Gastrocnemius medialis (tissue), 4 donors: ENCODE data around the gene NACA2. TPM values are rescaled to one million over a fixed set of nuclear protein-coding genes. Genes with fewer than 3 reads are reported as not detected.

Source experiments
- ATAC-seq, 2 donors: fragments of 150-250 bp; one replicate each; pipeline ENCODE4 v1.9.1; 2016
- DNase-seq, 2 donors: peaks; one replicate each; pipeline ENCODE4 v3.0.0-alpha.2; 2019
- H3K27ac ChIP-seq, 4 donors: fragments of 200-600 bp; sonication (generic); 1 replicate in 1 of 4; 2 replicates in 3 of 4; pipeline ENCODE4 v1.5.1; 2016 to 2018; ENCODE audit warnings: mild to moderate bottlenecking in 2 of 4, moderate library complexity in 1 of 4
- H3K27me3 ChIP-seq, 3 donors: fragments of 200-600 bp; sonication (generic) in 2 of 3; 1 replicate in 1 of 3; 2 replicates in 2 of 3; pipeline versions ENCODE4 v1.5.1 to v1.6.0; 2016 to 2019; ENCODE audit warnings: mild to moderate bottlenecking in 1 of 3, moderate library complexity in 1 of 3
- H3K36me3 ChIP-seq, 2 donors: fragments of 200-600 bp; sonication (generic) in 1 of 2; one replicate each; pipeline ENCODE4 v1.5.1; 2017 to 2018
- H3K4me1 ChIP-seq, 2 donors: fragments of 200-600 bp; sonication (generic) in 1 of 2; one replicate each; pipeline ENCODE4 v1.5.1; 2016 to 2017; ENCODE audit warnings: mild to moderate bottlenecking in 2 of 2
- H3K4me3 ChIP-seq, 4 donors: fragments of 200-600 bp; sonication (generic) in 3 of 4; 1 replicate in 1 of 4; 2 replicates in 3 of 4; pipeline ENCODE4 v1.5.1; 2016 to 2019; ENCODE audit warnings: mild to moderate bottlenecking in 2 of 4
- H3K9me3 ChIP-seq, 3 donors: fragments of 200-600 bp; sonication (generic) in 2 of 3; 1 replicate in 1 of 3; 2 replicates in 2 of 3; pipeline ENCODE4 v1.5.1; 2016 to 2019
- POLR2A ChIP-seq, 2 donors: fragments of 450-650 bp; IDR thresholded peaks; one replicate each; pipeline ENCODE4 v1.6.1; 2017; ENCODE audit warnings: antibody characterized with exemption in 2 of 2, mild to moderate bottlenecking in 2 of 2, moderate library complexity in 2 of 2
- in situ Hi-C, 4 donors: fragments of 200-750 bp; cut with MboI; loops; one replicate each; pipeline versions ENCODE4 v1.15.0 to v1.8.0; 2017; ENCODE audit warnings: low sequenced_read_pairs in 4 of 4
- intact Hi-C: fragments of 100-400 bp; cut with DNase I; formaldehyde crosslinking; loops from one replicate; pipeline ENCODE4 v1.15.1; 2023; ENCODE audit warnings: low total_unique reads
- total RNA-seq, 4 donors: library from RNA; depleted of rRNA; stranded (reverse); fragments of >200 nt; gene quantifications; one replicate each; pipeline versions ENCODE4 v1.1.0 to v1.2.3, GENCODE V29; 2016
- TF ChIP-seq, protein P1 (sequence below), 5 experiments: fragments of 450-650 bp in 3 of 5; fragments of 200-600 bp in 2 of 5; sonication (generic) in 2 of 5; IDR thresholded peaks in 4 of 5; conservative IDR thresholded peaks in 1 of 5; 1 replicate in 4 of 5; 2 replicates in 1 of 5; pipeline ENCODE4 v1.5.1; 2016 to 2019; ENCODE audit warnings: antibody characterized with exemption in 5 of 5, mild to moderate bottlenecking in 3 of 5, moderate library complexity in 3 of 5

Gene NACA2
- total RNA-seq, 4 donors from 2014 or later: not detected

DNA sequence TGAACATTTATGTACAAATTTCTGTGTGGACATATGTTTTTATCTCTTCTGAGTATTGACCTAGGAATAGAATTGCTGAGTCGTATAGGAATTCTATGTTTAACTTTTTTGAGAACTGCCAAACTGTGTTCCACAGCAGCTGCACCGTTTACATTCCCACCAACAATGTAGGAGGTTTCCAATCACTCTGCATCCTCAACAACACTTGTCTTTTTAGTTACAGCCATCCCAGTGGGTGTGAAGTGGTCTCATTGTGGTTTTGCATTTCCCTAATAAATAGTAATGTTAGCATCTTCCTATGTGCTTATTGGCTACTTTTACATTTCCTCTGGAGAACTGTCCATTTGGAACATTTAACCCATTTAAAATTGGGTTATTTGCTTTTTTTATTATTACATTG is 36.6 kb upstream of the NACA2 start:
- intact Hi-C loops (no loop called here), in situ Hi-C loops (no loop called here)
- Histone ChIP-seq H3K4me1 (no peaks in the 10 kb centered on the region), H3K27ac (no peak overlapping the region), H3K9me3 (no peaks in the 10 kb centered on the region), H3K4me3 (no peak overlapping the region), H3K36me3 (no peaks in the 10 kb centered on the region), H3K27me3 (no peaks in the 10 kb centered on the region)
- ATAC-seq (no peak), DNase-seq (no peak)
- TF ChIP-seq, protein P1, sequence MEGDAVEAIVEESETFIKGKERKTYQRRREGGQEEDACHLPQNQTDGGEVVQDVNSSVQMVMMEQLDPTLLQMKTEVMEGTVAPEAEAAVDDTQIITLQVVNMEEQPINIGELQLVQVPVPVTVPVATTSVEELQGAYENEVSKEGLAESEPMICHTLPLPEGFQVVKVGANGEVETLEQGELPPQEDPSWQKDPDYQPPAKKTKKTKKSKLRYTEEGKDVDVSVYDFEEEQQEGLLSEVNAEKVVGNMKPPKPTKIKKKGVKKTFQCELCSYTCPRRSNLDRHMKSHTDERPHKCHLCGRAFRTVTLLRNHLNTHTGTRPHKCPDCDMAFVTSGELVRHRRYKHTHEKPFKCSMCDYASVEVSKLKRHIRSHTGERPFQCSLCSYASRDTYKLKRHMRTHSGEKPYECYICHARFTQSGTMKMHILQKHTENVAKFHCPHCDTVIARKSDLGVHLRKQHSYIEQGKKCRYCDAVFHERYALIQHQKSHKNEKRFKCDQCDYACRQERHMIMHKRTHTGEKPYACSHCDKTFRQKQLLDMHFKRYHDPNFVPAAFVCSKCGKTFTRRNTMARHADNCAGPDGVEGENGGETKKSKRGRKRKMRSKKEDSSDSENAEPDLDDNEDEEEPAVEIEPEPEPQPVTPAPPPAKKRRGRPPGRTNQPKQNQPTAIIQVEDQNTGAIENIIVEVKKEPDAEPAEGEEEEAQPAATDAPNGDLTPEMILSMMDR (IDR thresholded peaks at IDR 0.05 in 4 of 5, conservative IDR thresholded peaks at IDR 0.05 in 1 of 5): no peak
- no peak for TF ChIP-seq POLR2A (IDR thresholded peaks at IDR 0.05)

DNA sequence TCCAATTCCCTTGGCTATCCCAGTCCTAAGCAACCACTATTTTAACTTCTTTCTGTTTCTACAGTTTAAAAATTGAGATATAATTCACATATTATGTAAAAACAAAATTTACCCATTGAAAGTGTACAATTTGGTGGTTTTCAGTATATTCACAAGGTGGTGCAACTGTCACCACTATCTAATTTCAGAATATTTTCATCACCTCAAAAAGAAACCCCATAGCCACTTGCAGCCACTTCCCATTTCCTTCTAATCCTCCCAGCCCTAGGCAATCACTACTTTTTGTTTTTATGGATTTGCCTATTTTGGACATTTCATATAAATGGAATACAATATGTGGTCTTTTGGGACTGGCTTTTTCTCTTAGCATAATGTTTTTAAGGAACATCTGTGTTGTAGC is 36.1 kb upstream of the NACA2 start:
- no peak overlapping the region for H3K27ac ChIP-seq
- no peak overlapping the region for H3K4me3 ChIP-seq
- H3K9me3 ChIP-seq: no peaks in the 10 kb centered on the region
- intact Hi-C loops: no loop called here
- H3K27me3 ChIP-seq: no peaks in the 10 kb centered on the region
- in situ Hi-C loops: no loop called here
- no peaks in the 10 kb centered on the region for H3K4me1 ChIP-seq
- ATAC-seq (no peak), DNase-seq (no peak)
- TF ChIP-seq POLR2A (IDR thresholded peaks at IDR 0.05): no peak
- TF ChIP-seq, protein P1 (IDR thresholded peaks at IDR 0.05 in 4 of 5, conservative IDR thresholded peaks at IDR 0.05 in 1 of 5): no peak
- H3K36me3 ChIP-seq: no peaks in the 10 kb centered on the region

DNA sequence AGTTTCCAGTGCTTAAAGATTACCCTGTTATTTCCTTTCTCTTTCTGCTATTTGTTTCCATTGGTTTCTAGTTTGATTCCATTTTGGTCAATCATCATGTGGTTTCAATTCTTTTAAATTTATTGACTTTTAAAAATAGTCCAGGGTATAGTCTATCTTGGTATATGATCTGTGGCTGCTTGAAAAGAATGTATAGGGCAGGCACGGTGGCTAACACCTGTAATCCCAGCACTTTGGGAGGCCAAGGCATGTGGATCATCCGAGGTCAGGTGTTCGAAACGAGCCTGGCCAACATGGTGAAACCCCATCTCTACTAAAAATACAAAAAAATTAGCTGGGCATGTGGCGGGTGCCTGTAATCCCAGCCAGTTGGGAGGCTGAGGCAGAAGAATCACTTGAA is 34.5 kb upstream of the NACA2 start:
- intact Hi-C loops (no loop called here), in situ Hi-C loops (no loop called here)
- no peak overlapping the region for H3K4me3 ChIP-seq
- TF ChIP-seq POLR2A (IDR thresholded peaks at IDR 0.05): no peak
- TF ChIP-seq, protein P1 (IDR thresholded peaks at IDR 0.05 in 4 of 5, conservative IDR thresholded peaks at IDR 0.05 in 1 of 5): no peak
- DNase-seq: no peak
- no peaks in the 10 kb centered on the region for H3K27me3 ChIP-seq
- H3K36me3 ChIP-seq: no peaks in the 10 kb centered on the region
- no peak overlapping the region for H3K27ac ChIP-seq
- no peak for ATAC-seq
- no peaks in the 10 kb centered on the region for H3K4me1 ChIP-seq
- H3K9me3 ChIP-seq: no peaks in the 10 kb centered on the region

DNA sequence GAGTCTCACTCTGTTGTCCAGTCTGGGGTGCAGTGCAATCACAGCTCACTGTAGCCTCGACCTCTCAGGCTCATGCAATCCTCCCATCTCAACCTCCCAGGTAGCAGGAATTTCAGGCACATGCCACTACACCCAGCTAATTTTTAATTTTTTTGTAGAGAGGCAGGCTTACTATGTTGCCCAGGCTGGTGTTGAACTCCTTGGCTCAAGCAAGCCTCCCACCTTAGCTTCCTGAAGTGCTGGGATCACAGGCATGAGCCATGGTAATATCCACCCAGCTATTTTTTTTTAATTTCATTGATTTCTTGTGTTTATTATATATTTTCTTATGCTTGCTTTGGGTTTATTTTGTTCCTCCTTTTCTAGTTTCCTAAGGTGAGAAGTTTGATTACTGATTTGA is 33.9 kb upstream of the NACA2 start:
- Histone ChIP-seq H3K4me3 (no peak overlapping the region), H3K36me3 (no peaks in the 10 kb centered on the region), H3K4me1 (no peaks in the 10 kb centered on the region), H3K27me3 (no peaks in the 10 kb centered on the region), H3K27ac (no peak overlapping the region), H3K9me3 (no peaks in the 10 kb centered on the region)
- no peak for ATAC-seq
- no peak for DNase-seq
- TF ChIP-seq, protein P1 (IDR thresholded peaks at IDR 0.05 in 4 of 5, conservative IDR thresholded peaks at IDR 0.05 in 1 of 5): no peak
- TF ChIP-seq POLR2A (IDR thresholded peaks at IDR 0.05): no peak
- in situ Hi-C loops: no loop called here
- intact Hi-C loops: no loop called here

DNA sequence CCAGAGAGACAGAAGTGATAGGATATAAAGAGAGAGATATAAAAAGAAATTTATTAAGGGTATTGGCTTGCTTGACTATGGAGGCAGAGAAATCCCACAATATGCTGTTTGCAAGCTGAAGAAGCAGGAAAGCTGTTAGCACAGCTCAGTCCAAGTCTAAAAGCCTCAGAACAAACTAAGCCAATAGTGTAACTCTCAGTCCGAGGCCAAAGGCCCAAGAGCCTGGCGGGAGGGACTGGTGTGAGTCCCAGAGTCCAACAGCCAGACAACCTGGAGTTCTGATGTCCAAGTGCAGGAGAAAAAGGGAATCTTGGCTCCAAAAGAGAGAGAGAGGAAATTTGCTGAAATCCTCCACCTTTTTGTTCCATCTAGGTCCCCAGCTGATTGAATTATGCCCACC is 30.3 kb upstream of the NACA2 start:
- no peak for TF ChIP-seq POLR2A (IDR thresholded peaks at IDR 0.05)
- TF ChIP-seq, protein P1 (IDR thresholded peaks at IDR 0.05 in 4 of 5, conservative IDR thresholded peaks at IDR 0.05 in 1 of 5): no peak
- H3K4me1 ChIP-seq: no peaks in the 10 kb centered on the region
- DNase-seq: no peak
- no peak overlapping the region for H3K27ac ChIP-seq
- H3K36me3 ChIP-seq: no peaks in the 10 kb centered on the region
- H3K27me3 ChIP-seq: no peaks in the 10 kb centered on the region
- H3K9me3 ChIP-seq: no peaks in the 10 kb centered on the region
- no peak overlapping the region for H3K4me3 ChIP-seq
- no peak for ATAC-seq
- in situ Hi-C loops: no loop called here
- intact Hi-C loops: no loop called here
